GM12801 (cell line): ENCODE data around the gene TTLL8.

Source experiments
- CTCF ChIP-seq: IDR thresholded peaks from one replicate; pipeline ENCODE4 v1.5.1; 2011; ENCODE audit warnings: control low read depth; ENCODE audit not compliant: insufficient read length; ENCODE audit errors: extremely low read depth

Gene TTLL8

GRCh38 chr22:50058061-50058905 is at the start of gene TTLL8:
TTLL8 (minus strand) TSS chr22:50058298.
- no peak for TF ChIP-seq CTCF

DNA sequence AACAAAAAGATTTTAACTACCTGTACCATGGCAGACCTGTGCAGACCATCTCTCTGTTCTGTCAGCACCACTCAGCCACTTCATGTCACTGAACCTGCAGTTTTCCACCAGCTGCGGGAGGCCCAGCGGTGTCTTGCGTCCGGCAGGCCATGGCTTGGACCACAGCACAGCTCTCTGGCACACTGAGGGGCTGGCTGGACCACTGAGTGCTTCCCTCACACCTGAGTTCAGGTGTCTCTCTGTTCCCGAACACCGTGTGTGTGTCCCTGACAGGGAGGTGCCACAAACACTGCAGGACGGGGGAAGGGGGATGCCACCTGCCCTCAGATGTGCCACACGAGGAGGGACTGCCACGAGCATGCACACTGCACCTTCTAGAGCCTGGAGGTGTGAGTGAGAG is 49.4 kb upstream of the TTLL8 start:
- no peak for TF ChIP-seq CTCF

GRCh38 chr22:50105208-50106100 is 47.4 kb upstream of the TTLL8 start:
- no peak for TF ChIP-seq CTCF

GRCh38 chr22:50104141-50104544 is 46.0 kb upstream of the TTLL8 start:
- TF ChIP-seq CTCF: no peak

- TF ChIP-seq CTCF: no peak
Measured at GRCh38 chr22:50102946-50103345, 44.8 kb upstream of the TTLL8 start.

GRCh38 chr22:50101870-50102565 is 43.9 kb upstream of the TTLL8 start:
- TF ChIP-seq CTCF: no peak

DNA sequence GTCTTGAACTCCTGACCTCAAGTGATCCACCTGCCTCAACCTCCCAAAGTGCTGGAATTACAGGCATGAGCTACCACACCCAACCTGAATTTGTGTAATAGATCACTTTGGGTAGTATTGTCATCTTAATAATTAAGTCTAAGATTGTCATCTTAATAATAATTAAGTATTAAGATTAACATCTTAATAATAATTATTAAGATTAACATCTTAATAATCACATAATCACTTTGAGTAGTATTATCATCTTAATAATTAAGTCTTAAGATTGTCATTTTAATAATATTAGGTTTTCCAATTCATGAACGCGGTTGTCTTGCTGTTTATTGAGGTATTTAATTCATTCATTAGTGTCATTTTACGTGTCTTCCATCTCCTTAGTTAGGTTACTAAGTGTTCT is 40.0 kb upstream of the TTLL8 start:
- TF ChIP-seq CTCF: no peak
